ENCODE measurements around the gene SCRT2. TPM values are rescaled to one million over a fixed set of nuclear protein-coding genes. Genes with fewer than 3 reads are reported as not detected.

SCRT2 gene
- polyA plus RNA-seq, 1 donor from 2014 or later: not detected

- Mint-ChIP-seq H3K9me3 (peaks cover 0 to 2% (median 0%) of the 10 kb centered on the region in 3 donors), H3K36me3 (no peaks in the 10 kb centered on the region), H3K4me3 (no peak overlapping the region), H3K27me3 (peaks cover 61% of the 10 kb centered on the region), H3K4me1 (no peaks in the 10 kb centered on the region), H3K27ac (no peak overlapping the region)
These were observed 6.0 kb downstream of the SCRT2 start for GRCh38 chr20:669573-669972.

GRCh38 chr20:668638-669037, 7.0 kb downstream of the SCRT2 start:
- Mint-ChIP-seq H3K9me3 (peaks cover 0 to 2% (median 0%) of the 10 kb centered on the region in 3 donors), H3K4me3 (no peak overlapping the region), H3K36me3 (no peaks in the 10 kb centered on the region), H3K4me1 (peaks cover 0 to 2% (median 2%) of the 10 kb centered on the region in 3 donors), H3K27me3 (peaks cover 55% of the 10 kb centered on the region), H3K27ac (peak overlapping the region in 1 of 3 donors; percentile 19)

GRCh38 chr20:668050-668449, 7.6 kb downstream of the SCRT2 start:
- Mint-ChIP-seq H3K36me3 (no peaks in the 10 kb centered on the region), H3K27me3 (peaks cover 54% of the 10 kb centered on the region), H3K9me3 (peaks cover 0 to 2% (median 0%) of the 10 kb centered on the region in 3 donors), H3K4me3 (no peak overlapping the region), H3K4me1 (peaks cover 0 to 2% (median 2%) of the 10 kb centered on the region in 3 donors), H3K27ac (peak overlapping the region in 1 of 3 donors; percentile 53)

- Mint-ChIP-seq H3K27ac (peak overlapping the region in 2 of 3 donors; percentile 8 to 53), H3K4me1 (peaks cover 0 to 2% (median 2%) of the 10 kb centered on the region in 3 donors), H3K4me3 (no peak overlapping the region), H3K27me3 (peaks cover 55% of the 10 kb centered on the region), H3K36me3 (no peaks in the 10 kb centered on the region), H3K9me3 (peaks cover 0 to 2% (median 0%) of the 10 kb centered on the region in 3 donors)
These were observed 8.1 kb downstream of the SCRT2 start for GRCh38 chr20:667351-668034.

- Mint-ChIP-seq H3K9me3 (peaks cover 0 to 2% (median 0%) of the 10 kb centered on the region in 3 donors), H3K4me3 (no peak overlapping the region), H3K27ac (no peak overlapping the region), H3K4me1 (peaks cover 0 to 2% (median 2%) of the 10 kb centered on the region in 3 donors), H3K27me3 (peaks cover 53% of the 10 kb centered on the region), H3K36me3 (no peaks in the 10 kb centered on the region)
These were observed 8.7 kb downstream of the SCRT2 start for GRCh38 chr20:666877-667276.

- H3K27ac Mint-ChIP-seq: no peak overlapping the region
- no peaks in the 10 kb centered on the region for H3K36me3 Mint-ChIP-seq
- H3K27me3 Mint-ChIP-seq: peaks cover 49% of the 10 kb centered on the region
- H3K9me3 Mint-ChIP-seq: no peaks in the 10 kb centered on the region
- no peak overlapping the region for H3K4me3 Mint-ChIP-seq
- peaks cover 0 to 2% (median 2%) of the 10 kb centered on the region in 3 donors for H3K4me1 Mint-ChIP-seq
These were observed 10.3 kb downstream of the SCRT2 start for GRCh38 chr20:665276-665675.

- no peaks in the 10 kb centered on the region for H3K36me3 Mint-ChIP-seq
- H3K4me3 Mint-ChIP-seq: peak overlapping the region in 2 of 4 donors; percentile 48 to 82
- no peaks in the 10 kb centered on the region for H3K9me3 Mint-ChIP-seq
- H3K4me1 Mint-ChIP-seq: peaks cover 0 to 2% (median 2%) of the 10 kb centered on the region in 3 donors
- H3K27ac Mint-ChIP-seq: no peak overlapping the region
- peaks cover 54% of the 10 kb centered on the region for H3K27me3 Mint-ChIP-seq
These were observed 11.0 kb downstream of the SCRT2 start for GRCh38 chr20:664576-664975.

- Mint-ChIP-seq H3K27me3 (peaks cover 58% of the 10 kb centered on the region), H3K27ac (no peak overlapping the region), H3K4me1 (peaks cover 0 to 2% (median 2%) of the 10 kb centered on the region in 3 donors), H3K4me3 (no peak overlapping the region), H3K9me3 (no peaks in the 10 kb centered on the region), H3K36me3 (no peaks in the 10 kb centered on the region)
These were observed 11.5 kb downstream of the SCRT2 start for GRCh38 chr20:664151-664550.

- no peaks in the 10 kb centered on the region for H3K36me3 Mint-ChIP-seq
- no peaks in the 10 kb centered on the region for H3K9me3 Mint-ChIP-seq
- H3K27ac Mint-ChIP-seq: no peak overlapping the region
These were observed 12.1 kb downstream of the SCRT2 start for GRCh38 chr20:663315-664090.

GRCh38 chr20:662277-663192, 13.1 kb downstream of the SCRT2 start:
- Mint-ChIP-seq H3K27ac (peak overlapping the region in 1 of 3 donors; percentile 64), H3K4me3 (peak overlapping the region in 1 of 4 donors; percentile 66), H3K36me3 (no peaks in the 10 kb centered on the region), H3K27me3 (peaks cover 58% of the 10 kb centered on the region), H3K4me1 (peaks cover 2 to 3% (median 2%) of the 10 kb centered on the region in 3 donors), H3K9me3 (no peaks in the 10 kb centered on the region)

More at GRCh38 chr20:663315-664090, 12.1 kb downstream of the SCRT2 start:
- H3K4me1 Mint-ChIP-seq: peaks cover 0 to 2% (median 2%) of the 10 kb centered on the region in 3 donors
- H3K4me3 Mint-ChIP-seq: no peak overlapping the region
- peaks cover 61% of the 10 kb centered on the region for H3K27me3 Mint-ChIP-seq

GRCh38 chr20:661474-662270, 13.9 kb downstream of the SCRT2 start:
- Mint-ChIP-seq H3K9me3 (no peaks in the 10 kb centered on the region), H3K4me1 (peaks cover 2 to 3% (median 2%) of the 10 kb centered on the region in 3 donors), H3K27ac (no peak overlapping the region), H3K4me3 (no peak overlapping the region), H3K36me3 (no peaks in the 10 kb centered on the region), H3K27me3 (peaks cover 51% of the 10 kb centered on the region)

GRCh38 chr20:658731-659291, 16.8 kb downstream of the SCRT2 start:
- Mint-ChIP-seq H3K9me3 (no peaks in the 10 kb centered on the region), H3K27ac (no peak overlapping the region), H3K4me1 (peaks cover 2 to 9% (median 6%) of the 10 kb centered on the region in 3 donors), H3K4me3 (no peak overlapping the region), H3K27me3 (peaks cover 36% of the 10 kb centered on the region), H3K36me3 (no peaks in the 10 kb centered on the region)

GRCh38 chr20:658202-658601, 17.4 kb downstream of the SCRT2 start:
- peaks cover 36% of the 10 kb centered on the region for H3K27me3 Mint-ChIP-seq
- H3K27ac Mint-ChIP-seq: no peak overlapping the region
- H3K9me3 Mint-ChIP-seq: no peaks in the 10 kb centered on the region
- H3K4me1 Mint-ChIP-seq: peaks cover 2 to 9% (median 9%) of the 10 kb centered on the region in 3 donors
- H3K4me3 Mint-ChIP-seq: no peak overlapping the region
- H3K36me3 Mint-ChIP-seq: no peaks in the 10 kb centered on the region
